ENCODE data around the gene LRFN3.
"Not testable (repeated sequence)": the region's sequence is repeated elsewhere in the genome, so short reads cannot be mapped to it uniquely, and the experiment has no call there.

LRFN3 gene

GRCh38 chr19:35935911-35936737, at the start of gene LRFN3:
Gene LRFN3, plus strand, starts transcription at chr19:35936374. Its CDS starts 3,052 bp downstream, at chr19:35939426.
- DNase-seq, result peak; percentile 64

- no peak for DNase-seq
Observed at GRCh38 chr19:35887197-35887596, 49.0 kb upstream of the LRFN3 start.

GRCh38 chr19:35888398-35888797, 47.8 kb upstream of the LRFN3 start:
- DNase-seq, result no peak

- DNase-seq, result no peak
Observed at GRCh38 chr19:35889370-35890112, 46.6 kb upstream of the LRFN3 start.

- no peak for DNase-seq
Observed at GRCh38 chr19:35890113-35890650, 46.0 kb upstream of the LRFN3 start.

GRCh38 chr19:35891819-35892218, 44.4 kb upstream of the LRFN3 start:
- DNase-seq, result not testable (repeated sequence)

GRCh38 chr19:35894342-35894741, 41.8 kb upstream of the LRFN3 start:
- no peak for DNase-seq

- no peak for DNase-seq
Observed at GRCh38 chr19:35895911-35896642, 40.1 kb upstream of the LRFN3 start.

- no peak for DNase-seq
Observed at GRCh38 chr19:35896643-35897040, 39.5 kb upstream of the LRFN3 start.

GRCh38 chr19:35897706-35898451, 38.3 kb upstream of the LRFN3 start:
- DNase-seq, result no peak

GRCh38 chr19:35898499-35898809, 37.7 kb upstream of the LRFN3 start:
- no peak for DNase-seq

GRCh38 chr19:35899547-35900214, 36.5 kb upstream of the LRFN3 start:
- DNase-seq, result peak; percentile 82

GRCh38 chr19:35901055-35901644, 35.0 kb upstream of the LRFN3 start:
- peak; percentile 46 for DNase-seq

GRCh38 chr19:35901854-35902661, 34.1 kb upstream of the LRFN3 start, which contains the start of gene HCST:
Gene HCST, plus strand, starts transcription at chr19:35902529. Its CDS starts 65 bp downstream, at chr19:35902594.
- DNase-seq, result no peak

GRCh38 chr19:35902870-35903475, 33.2 kb upstream of the LRFN3 start:
- DNase-seq, result no peak

- DNase-seq, result peak; percentile 63
Observed at GRCh38 chr19:35903550-35904179, 32.5 kb upstream of the LRFN3 start.

GRCh38 chr19:35904311-35905068, 31.7 kb upstream of the LRFN3 start:
- no peak for DNase-seq

- peak; percentile 47 for DNase-seq
Observed at GRCh38 chr19:35905178-35905727, 30.9 kb upstream of the LRFN3 start.

GRCh38 chr19:35907377-35907745, 28.8 kb upstream of the LRFN3 start:
- DNase-seq, result no peak

Data from HCEC 1CT (cell line).